Effector memory CD8-positive, alpha-beta T cell (primary cell): ENCODE measurements around the gene HOATZ.

ENCODE experiments used
- ATAC-seq: fragments of 150-1000 bp; cut with Tn5 transposase; replicated peaks from 2 replicates; pipeline ENCODE4 v1.10.0; 2021; ENCODE audit warnings: mild to moderate bottlenecking, moderate library complexity
- DNase-seq, 3 experiments: peaks; one replicate each; pipeline ENCODE4 v3.0.0; 2021
- H3K27ac Mint-ChIP-seq, 2 donors: one replicate each; pipeline ENCODE4 v1.8.0; 2022; ENCODE audit warnings: mild to moderate bottlenecking in 2 of 2, mixed read lengths in 2 of 2, moderate library complexity in 2 of 2
- H3K27me3 Mint-ChIP-seq, 2 donors: one replicate each; pipeline ENCODE4 v1.8.0; 2022; ENCODE audit warnings: mixed read lengths in 2 of 2
- H3K36me3 Mint-ChIP-seq: one replicate; pipeline ENCODE4 v1.8.0; 2022; ENCODE audit warnings: mild to moderate bottlenecking, moderate library complexity, mixed read lengths; ENCODE audit not compliant: insufficient read depth
- H3K4me1 Mint-ChIP-seq, 2 donors: one replicate each; pipeline ENCODE4 v1.8.0; 2022; ENCODE audit warnings: low read depth in 2 of 2, mixed read lengths in 2 of 2
- H3K4me3 Mint-ChIP-seq, 2 donors: one replicate each; pipeline ENCODE4 v1.8.0; 2022; ENCODE audit warnings: mild to moderate bottlenecking in 2 of 2, mixed read lengths in 2 of 2, moderate library complexity in 2 of 2
- H3K9me3 Mint-ChIP-seq, 2 donors: one replicate each; pipeline ENCODE4 v1.8.0; 2022; ENCODE audit warnings: mixed read lengths in 2 of 2

Gene HOATZ

GRCh38 chr11:111562692-111563389 lies 48.3 kb downstream of the HOATZ start:
- Mint-ChIP-seq H3K4me3 (no peak overlapping the region), H3K36me3 (no peaks in the 10 kb centered on the region), H3K9me3 (no peaks in the 10 kb centered on the region), H3K27ac (peak overlapping the region in 1 of 2 donors; percentile 45), H3K4me1 (no peaks in the 10 kb centered on the region), H3K27me3 (peaks cover 0 to 7% of the 10 kb centered on the region in 2 donors)
- no peak for ATAC-seq
- DNase-seq = no peak

GRCh38 chr11:111565114-111565720 lies 50.6 kb downstream of the HOATZ start:
- Mint-ChIP-seq H3K27me3 (peaks cover 3 to 7% of the 10 kb centered on the region in 2 donors), H3K4me1 (no peaks in the 10 kb centered on the region), H3K9me3 (no peaks in the 10 kb centered on the region), H3K4me3 (no peak overlapping the region), H3K36me3 (no peaks in the 10 kb centered on the region), H3K27ac (no peak overlapping the region)
- DNase-seq = peak; percentile 62 to 67 (median 66)
- peak; percentile 49 for ATAC-seq

GRCh38 chr11:111566324-111566723 lies 51.7 kb downstream of the HOATZ start:
- DNase-seq (no peak), ATAC-seq (no peak)
- H3K4me3 Mint-ChIP-seq = no peak overlapping the region
- no peak overlapping the region for H3K27ac Mint-ChIP-seq
- no peaks in the 10 kb centered on the region for H3K36me3 Mint-ChIP-seq
- H3K4me1 Mint-ChIP-seq = no peaks in the 10 kb centered on the region
- peaks cover 14 to 17% of the 10 kb centered on the region in 2 donors for H3K27me3 Mint-ChIP-seq
- no peaks in the 10 kb centered on the region for H3K9me3 Mint-ChIP-seq

GRCh38 chr11:111569476-111569875 lies 54.9 kb downstream of the HOATZ start:
- Mint-ChIP-seq H3K9me3 (no peaks in the 10 kb centered on the region), H3K4me3 (no peak overlapping the region), H3K36me3 (no peaks in the 10 kb centered on the region), H3K27ac (no peak overlapping the region), H3K27me3 (peaks cover 17 to 41% of the 10 kb centered on the region in 2 donors), H3K4me1 (no peaks in the 10 kb centered on the region)
- no peak for DNase-seq
- no peak for ATAC-seq

GRCh38 chr11:111570796-111571195 lies 56.2 kb downstream of the HOATZ start:
- Mint-ChIP-seq H3K27ac (no peak overlapping the region), H3K36me3 (no peaks in the 10 kb centered on the region), H3K9me3 (no peaks in the 10 kb centered on the region), H3K4me3 (no peak overlapping the region), H3K4me1 (no peaks in the 10 kb centered on the region), H3K27me3 (peaks cover 17 to 41% of the 10 kb centered on the region in 2 donors)
- ATAC-seq (no peak), DNase-seq (no peak)

- Mint-ChIP-seq H3K27ac (no peak overlapping the region), H3K27me3 (peaks cover 17 to 41% of the 10 kb centered on the region in 2 donors), H3K4me3 (no peak overlapping the region), H3K36me3 (no peaks in the 10 kb centered on the region), H3K9me3 (no peaks in the 10 kb centered on the region), H3K4me1 (no peaks in the 10 kb centered on the region)
- no peak for ATAC-seq
- no peak for DNase-seq
These were observed 57.4 kb downstream of the HOATZ start for GRCh38 chr11:111571829-111572501.

- Mint-ChIP-seq H3K27me3 (peaks cover 17 to 41% of the 10 kb centered on the region in 2 donors), H3K4me1 (no peaks in the 10 kb centered on the region)
These were observed 58.0 kb downstream of the HOATZ start for GRCh38 chr11:111572581-111572980.

GRCh38 chr11:111573821-111574249 lies 59.3 kb downstream of the HOATZ start:
- Mint-ChIP-seq H3K4me1 (no peaks in the 10 kb centered on the region), H3K27me3 (peaks cover 17 to 41% of the 10 kb centered on the region in 2 donors), H3K4me3 (peak overlapping the region in 1 of 2 donors; percentile 73), H3K9me3 (no peaks in the 10 kb centered on the region), H3K27ac (no peak overlapping the region), H3K36me3 (no peaks in the 10 kb centered on the region)
- DNase-seq (no peak), ATAC-seq (no peak)

More at GRCh38 chr11:111572581-111572980, 58.0 kb downstream of the HOATZ start:
- Mint-ChIP-seq H3K36me3 (no peaks in the 10 kb centered on the region), H3K27ac (no peak overlapping the region), H3K4me3 (no peak overlapping the region), H3K9me3 (no peaks in the 10 kb centered on the region)
- ATAC-seq (no peak), DNase-seq (no peak)

GRCh38 chr11:111574373-111575225 lies 60.0 kb downstream of the HOATZ start:
- DNase-seq (no peak), ATAC-seq (no peak)
- H3K36me3 Mint-ChIP-seq = no peaks in the 10 kb centered on the region
- no peaks in the 10 kb centered on the region for H3K9me3 Mint-ChIP-seq
- H3K27ac Mint-ChIP-seq = peak overlapping the region in 1 of 2 donors; percentile 30
- peaks cover 17 to 41% of the 10 kb centered on the region in 2 donors for H3K27me3 Mint-ChIP-seq
- H3K4me3 Mint-ChIP-seq = peak overlapping the region; percentile 31 to 73
- H3K4me1 Mint-ChIP-seq = no peaks in the 10 kb centered on the region

- ATAC-seq = no peak
- H3K27ac Mint-ChIP-seq = no peak overlapping the region
- H3K9me3 Mint-ChIP-seq = no peaks in the 10 kb centered on the region
- no peaks in the 10 kb centered on the region for H3K4me1 Mint-ChIP-seq
- peaks cover 9 to 30% of the 10 kb centered on the region in 2 donors for H3K27me3 Mint-ChIP-seq
- H3K36me3 Mint-ChIP-seq = no peaks in the 10 kb centered on the region
- no peak overlapping the region for H3K4me3 Mint-ChIP-seq
- no peak for DNase-seq
These were observed 61.2 kb downstream of the HOATZ start for GRCh38 chr11:111575740-111576139.

- peak overlapping the region in 1 of 2 donors; percentile 39 for H3K27ac Mint-ChIP-seq
- ATAC-seq (no peak), DNase-seq (no peak)
- no peaks in the 10 kb centered on the region for H3K4me1 Mint-ChIP-seq
- H3K27me3 Mint-ChIP-seq = peaks cover 0 to 9% of the 10 kb centered on the region in 2 donors
- no peaks in the 10 kb centered on the region for H3K9me3 Mint-ChIP-seq
- H3K4me3 Mint-ChIP-seq = no peak overlapping the region
- H3K36me3 Mint-ChIP-seq = no peaks in the 10 kb centered on the region
These were observed 63.2 kb downstream of the HOATZ start for GRCh38 chr11:111577821-111578220.

GRCh38 chr11:111581341-111581740 lies 66.8 kb downstream of the HOATZ start:
- no peak for ATAC-seq
- H3K36me3 Mint-ChIP-seq = no peaks in the 10 kb centered on the region
- peaks cover 0 to 11% of the 10 kb centered on the region in 2 donors for H3K27me3 Mint-ChIP-seq

GRCh38 chr11:111582163-111582562 lies 67.6 kb downstream of the HOATZ start:
- DNase-seq (no peak), ATAC-seq (no peak)
- Mint-ChIP-seq H3K9me3 (no peaks in the 10 kb centered on the region), H3K4me1 (no peaks in the 10 kb centered on the region), H3K27ac (no peak overlapping the region), H3K36me3 (no peaks in the 10 kb centered on the region), H3K27me3 (peaks cover 0 to 11% of the 10 kb centered on the region in 2 donors), H3K4me3 (no peak overlapping the region)

More at GRCh38 chr11:111581341-111581740, 66.8 kb downstream of the HOATZ start:
- H3K27ac Mint-ChIP-seq = no peak overlapping the region
- DNase-seq = no peak
- no peaks in the 10 kb centered on the region for H3K9me3 Mint-ChIP-seq
- H3K4me3 Mint-ChIP-seq = no peak overlapping the region
- no peaks in the 10 kb centered on the region for H3K4me1 Mint-ChIP-seq
